CD4-positive, alpha-beta T cell (primary cell): ENCODE data around the gene C10orf67. TPM values are rescaled to one million over a fixed set of nuclear protein-coding genes. Genes with fewer than 3 reads are reported as not detected.

ENCODE experiments used
- ATAC-seq: fragments of 200-7000 bp; cut with Tn5 transposase; one replicate; pipeline ENCODE4 v1.10.0; 2022; ENCODE audit warnings: mild to moderate bottlenecking; ENCODE audit not compliant: poor library complexity
- CTCF ChIA-PET: fragments of 350-600 bp; sonication (Branson Sonifier 250); formaldehyde crosslinking; loops from one replicate; lab custom pipeline; 2021; ENCODE audit warnings: antibody characterized with exemption, inconsistent platforms; lab: Charles Lee
- POLR2A ChIA-PET: fragments of 350-600 bp; sonication (Branson Sonifier 250); formaldehyde crosslinking; loops from one replicate; lab custom pipeline; 2021; ENCODE audit warnings: antibody characterized with exemption, inconsistent platforms; lab: Charles Lee
- DNase-seq, 14 experiments: peaks; one replicate each; pipeline ENCODE4 v3.0.0-alpha.2; 2013 to 2020; ENCODE audit warnings: mixed read lengths in 2 of 14
- H3K27ac ChIP-seq, 2 donors: one replicate each; pipeline versions ENCODE4 v1.5.1 to v1.7.0; 2013; ENCODE audit warnings: low read length in 2 of 2, low read depth in 1 of 2, mild to moderate bottlenecking in 1 of 2
- H3K27me3 ChIP-seq, 2 experiments: 1 replicate in 1 of 2; 2 replicates in 1 of 2; pipeline versions ENCODE4 v1.6.1 to v1.7.0; 2013; ENCODE audit warnings: low read length in 2 of 2, control low read depth in 1 of 2, mild to moderate bottlenecking in 1 of 2, moderate library complexity in 1 of 2; ENCODE audit not compliant: insufficient read depth in 2 of 2, control insufficient read depth in 1 of 2
- H3K36me3 ChIP-seq: one replicate; pipeline ENCODE4 v1.6.1; 2013; ENCODE audit warnings: low read length, control low read depth; ENCODE audit not compliant: insufficient read depth
- H3K4me1 ChIP-seq: one replicate; pipeline ENCODE4 v1.6.1; 2013; ENCODE audit warnings: low read length, control low read depth; ENCODE audit not compliant: insufficient read depth
- H3K4me3 ChIP-seq: one replicate; pipeline ENCODE4 v1.5.1; 2013; ENCODE audit warnings: mild to moderate bottlenecking, low read length, moderate library complexity
- H3K9me3 ChIP-seq, 2 experiments: 1 replicate in 1 of 2; 2 replicates in 1 of 2; pipeline versions ENCODE4 v1.6.1 to v1.7.0; 2013; ENCODE audit warnings: low read length in 2 of 2, mild to moderate bottlenecking in 2 of 2, control low read depth in 1 of 2, moderate library complexity in 1 of 2; ENCODE audit not compliant: control insufficient read depth in 1 of 2, insufficient read depth in 1 of 2
- H3K27ac Mint-ChIP-seq: one replicate; pipeline ENCODE4 v1.8.0; 2020; ENCODE audit warnings: mixed read lengths
- H3K27me3 Mint-ChIP-seq: one replicate; pipeline ENCODE4 v1.8.0; 2021; ENCODE audit warnings: mixed read lengths
- H3K36me3 Mint-ChIP-seq: one replicate; pipeline ENCODE4 v1.8.0; 2021; ENCODE audit warnings: low read depth, mixed read lengths
- H3K4me1 Mint-ChIP-seq: one replicate; pipeline ENCODE4 v1.8.0; 2021; ENCODE audit warnings: low read depth, mixed read lengths
- H3K4me3 Mint-ChIP-seq: one replicate; pipeline ENCODE4 v1.8.0; 2020; ENCODE audit warnings: mild to moderate bottlenecking, mixed read lengths
- H3K9me3 Mint-ChIP-seq: one replicate; pipeline ENCODE4 v1.8.0; 2020; ENCODE audit warnings: mixed read lengths
- intact Hi-C, 2 experiments: fragments of 100-400 bp; cut with DNase I in 1 of 2; cut with micrococcal nuclease in 1 of 2; formaldehyde crosslinking; loops; one replicate each; pipeline versions ENCODE4 v1.15.1 to v1.9.0; 2023 to 2025; cut with DNase I, micrococcal nuclease
- total RNA-seq, 174 experiments: library from RNA in 2 of 174; stranded (reverse) in 2 of 174; gene quantifications; one replicate each; pipeline ENCODE4 v1.2.3 and lab custom pipeline; 2021 to 2026
- TF ChIP-seq, protein P1 (sequence below): fragments of 200-600 bp; IDR thresholded peaks from one replicate; pipeline ENCODE4 v1.8.0; 2022; ENCODE audit warnings: antibody characterized with exemption, mild to moderate bottlenecking

Gene C10orf67
- total RNA-seq, 2 experiments from 2014 or later = not detected

DNA sequence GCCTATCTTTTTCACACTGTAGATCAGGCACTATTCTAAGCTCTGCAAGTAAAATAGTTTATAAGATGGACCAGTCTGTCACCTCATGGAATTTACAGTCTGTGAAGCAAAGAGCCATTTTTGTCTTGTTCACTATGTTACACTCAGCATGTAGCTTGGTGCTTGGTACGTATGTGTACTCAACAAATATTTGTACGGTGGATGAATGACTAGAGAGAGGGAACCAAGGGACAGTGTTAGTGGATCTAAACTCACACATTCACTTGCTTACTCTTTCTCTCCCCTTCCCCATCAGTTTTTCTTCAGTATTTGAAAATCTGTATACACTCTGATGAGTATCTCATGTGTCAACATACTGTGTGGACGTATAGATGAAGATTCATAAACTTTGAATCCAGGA lies 106.6 kb downstream of the C10orf67 start:
- CTCF ChIA-PET = no interaction called here

DNA sequence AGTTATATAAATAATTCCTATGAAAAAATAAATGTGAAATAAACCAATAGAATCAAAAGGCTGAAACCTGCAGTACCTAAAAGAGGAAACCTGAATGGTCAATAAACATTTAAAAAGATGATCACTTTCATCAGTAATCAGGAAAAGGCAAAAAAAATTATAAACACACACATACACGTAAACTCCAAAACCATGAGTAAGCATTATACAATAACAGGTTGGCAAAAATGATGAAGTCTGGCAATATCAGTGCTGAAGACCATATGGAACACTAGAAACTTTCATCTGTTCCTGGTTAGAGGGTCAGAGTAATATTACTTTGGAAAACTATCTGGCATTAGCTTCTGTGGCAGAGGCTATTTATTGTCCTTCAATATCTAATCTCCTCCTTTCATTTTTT lies 114.0 kb downstream of the C10orf67 start:
- ChIA-PET POLR2A (no interaction called here), CTCF (no interaction called here)
- DNase-seq (no peak), ATAC-seq (no peak)
- Histone ChIP-seq H3K36me3 (no peaks in the 10 kb centered on the region), H3K27ac (no peak overlapping the region), H3K9me3 (no peaks in the 10 kb centered on the region), H3K4me3 (no peak overlapping the region), H3K27me3 (no peaks in the 10 kb centered on the region), H3K4me1 (no peaks in the 10 kb centered on the region)
- Mint-ChIP-seq H3K9me3 (peaks cover 9% of the 10 kb centered on the region), H3K27me3 (peaks cover 9% of the 10 kb centered on the region), H3K4me1 (no peaks in the 10 kb centered on the region), H3K36me3 (no peaks in the 10 kb centered on the region), H3K27ac (no peak overlapping the region), H3K4me3 (no peak overlapping the region)
- TF ChIP-seq, protein P1, sequence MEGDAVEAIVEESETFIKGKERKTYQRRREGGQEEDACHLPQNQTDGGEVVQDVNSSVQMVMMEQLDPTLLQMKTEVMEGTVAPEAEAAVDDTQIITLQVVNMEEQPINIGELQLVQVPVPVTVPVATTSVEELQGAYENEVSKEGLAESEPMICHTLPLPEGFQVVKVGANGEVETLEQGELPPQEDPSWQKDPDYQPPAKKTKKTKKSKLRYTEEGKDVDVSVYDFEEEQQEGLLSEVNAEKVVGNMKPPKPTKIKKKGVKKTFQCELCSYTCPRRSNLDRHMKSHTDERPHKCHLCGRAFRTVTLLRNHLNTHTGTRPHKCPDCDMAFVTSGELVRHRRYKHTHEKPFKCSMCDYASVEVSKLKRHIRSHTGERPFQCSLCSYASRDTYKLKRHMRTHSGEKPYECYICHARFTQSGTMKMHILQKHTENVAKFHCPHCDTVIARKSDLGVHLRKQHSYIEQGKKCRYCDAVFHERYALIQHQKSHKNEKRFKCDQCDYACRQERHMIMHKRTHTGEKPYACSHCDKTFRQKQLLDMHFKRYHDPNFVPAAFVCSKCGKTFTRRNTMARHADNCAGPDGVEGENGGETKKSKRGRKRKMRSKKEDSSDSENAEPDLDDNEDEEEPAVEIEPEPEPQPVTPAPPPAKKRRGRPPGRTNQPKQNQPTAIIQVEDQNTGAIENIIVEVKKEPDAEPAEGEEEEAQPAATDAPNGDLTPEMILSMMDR = no peak
- intact Hi-C loops = no loop called here

More for the DNA sequence above, 106.6 kb downstream of the C10orf67 start:
- DNase-seq (no peak), ATAC-seq (no peak)
- Histone ChIP-seq H3K27me3 (no peaks in the 10 kb centered on the region), H3K9me3 (peaks cover 0 to 5% of the 10 kb centered on the region in 2 experiments), H3K4me3 (no peak overlapping the region), H3K4me1 (no peaks in the 10 kb centered on the region), H3K27ac (no peak overlapping the region), H3K36me3 (no peaks in the 10 kb centered on the region)
- H3K4me3 Mint-ChIP-seq = no peak overlapping the region
- peaks cover 16% of the 10 kb centered on the region for H3K9me3 Mint-ChIP-seq
- TF ChIP-seq, protein P1 = no peak
- H3K27me3 Mint-ChIP-seq = peaks cover 10% of the 10 kb centered on the region
- no peaks in the 10 kb centered on the region for H3K4me1 Mint-ChIP-seq
- intact Hi-C loops = no loop called here
- H3K27ac Mint-ChIP-seq = no peak overlapping the region
- no peaks in the 10 kb centered on the region for H3K36me3 Mint-ChIP-seq
- POLR2A ChIA-PET = no interaction called here

DNA sequence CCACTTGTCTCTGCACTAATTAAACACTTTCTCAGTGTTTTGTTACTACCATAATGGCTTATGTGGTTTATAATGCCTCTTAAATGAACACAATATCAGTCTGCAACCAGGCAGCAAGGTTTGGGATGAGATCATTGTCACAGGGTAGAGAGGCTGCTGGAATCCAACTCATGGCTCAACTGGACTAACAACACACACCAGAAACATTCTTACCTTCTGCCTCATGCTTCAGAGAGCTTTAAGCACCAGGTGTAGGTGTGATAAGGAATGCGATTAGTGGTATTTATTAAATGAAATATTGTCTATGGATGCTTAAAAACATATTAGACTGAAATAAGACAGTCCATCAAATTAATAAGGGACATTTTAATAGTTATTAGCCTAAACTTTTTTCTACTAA lies 127.1 kb downstream of the C10orf67 start:
- H3K4me1 Mint-ChIP-seq = no peaks in the 10 kb centered on the region
- ATAC-seq (no peak), DNase-seq (no peak)
- no peaks in the 10 kb centered on the region for H3K36me3 Mint-ChIP-seq
- no peak overlapping the region for H3K27ac Mint-ChIP-seq
- no peaks in the 10 kb centered on the region for H3K36me3 ChIP-seq
- peaks cover 41% of the 10 kb centered on the region for H3K27me3 Mint-ChIP-seq
- no peaks in the 10 kb centered on the region for H3K4me1 ChIP-seq
- ChIA-PET CTCF (no interaction called here), POLR2A (no interaction called here)
- no peak overlapping the region for H3K27ac ChIP-seq
- H3K4me3 Mint-ChIP-seq = no peak overlapping the region
- H3K4me3 ChIP-seq = no peak overlapping the region
- H3K9me3 Mint-ChIP-seq = no peaks in the 10 kb centered on the region
- TF ChIP-seq, protein P1 = no peak
- H3K9me3 ChIP-seq = no peaks in the 10 kb centered on the region
- no peaks in the 10 kb centered on the region for H3K27me3 ChIP-seq
- intact Hi-C loops = no loop called here
